HG03045 (cell line): ENCODE measurements around the gene CHRM4.

ENCODE experiments used
- ATAC-seq: cut with Tn5 transposase; IDR thresholded peaks from one replicate; pipeline ENCODE4 v1.9.1; 2021; ENCODE audit warnings: mild to moderate bottlenecking, moderate library complexity; ENCODE audit not compliant: unreplicated experiment

CHRM4 gene

GRCh38 chr11:46369458-46370152 is 22.0 kb downstream of the CHRM4 start:
- ATAC-seq: peak; percentile 41

GRCh38 chr11:46367916-46368267 is 23.7 kb downstream of the CHRM4 start:
- no peak for ATAC-seq

- ATAC-seq: peak; percentile 66
These were observed 24.2 kb downstream of the CHRM4 start for GRCh38 chr11:46367244-46367915.

GRCh38 chr11:46366661-46367161 is 24.9 kb downstream of the CHRM4 start:
- no peak for ATAC-seq

GRCh38 chr11:46366260-46366659 is 25.3 kb downstream of the CHRM4 start:
- no peak for ATAC-seq

- ATAC-seq: no peak
These were observed 26.8 kb downstream of the CHRM4 start for GRCh38 chr11:46364791-46365190.

GRCh38 chr11:46364056-46364455 is 27.5 kb downstream of the CHRM4 start:
- no peak for ATAC-seq

- ATAC-seq: no peak
These were observed 28.0 kb downstream of the CHRM4 start for GRCh38 chr11:46363455-46364005.

- no peak for ATAC-seq
These were observed 28.6 kb downstream of the CHRM4 start for GRCh38 chr11:46363031-46363407.

- ATAC-seq: no peak
These were observed 29.2 kb downstream of the CHRM4 start for GRCh38 chr11:46362156-46363030.

GRCh38 chr11:46361283-46362155 is 30.1 kb downstream of the CHRM4 start:
- ATAC-seq: peak; percentile 77

GRCh38 chr11:46360878-46361277 is 30.7 kb downstream of the CHRM4 start:
- ATAC-seq: no peak

GRCh38 chr11:46359953-46360352 is 31.6 kb downstream of the CHRM4 start:
- no peak for ATAC-seq

GRCh38 chr11:46357483-46357936 is 34.1 kb downstream of the CHRM4 start:
- ATAC-seq: no peak

GRCh38 chr11:46356924-46357482 is 34.6 kb downstream of the CHRM4 start:
- ATAC-seq: no peak

GRCh38 chr11:46353698-46354097 is 37.9 kb downstream of the CHRM4 start:
- ATAC-seq: no peak

- ATAC-seq: no peak
These were observed 39.3 kb downstream of the CHRM4 start for GRCh38 chr11:46352063-46352841.

GRCh38 chr11:46351606-46352005 is 40.0 kb downstream of the CHRM4 start:
- no peak for ATAC-seq

GRCh38 chr11:46351148-46351547 is 40.4 kb downstream of the CHRM4 start:
- no peak for ATAC-seq
